Measurements from ENCODE around the gene PGK1.
"Not testable (repeated sequence)": the region's sequence is repeated elsewhere in the genome, so short reads cannot be mapped to it uniquely, and the experiment has no call there.

The PGK1 gene

DNA sequence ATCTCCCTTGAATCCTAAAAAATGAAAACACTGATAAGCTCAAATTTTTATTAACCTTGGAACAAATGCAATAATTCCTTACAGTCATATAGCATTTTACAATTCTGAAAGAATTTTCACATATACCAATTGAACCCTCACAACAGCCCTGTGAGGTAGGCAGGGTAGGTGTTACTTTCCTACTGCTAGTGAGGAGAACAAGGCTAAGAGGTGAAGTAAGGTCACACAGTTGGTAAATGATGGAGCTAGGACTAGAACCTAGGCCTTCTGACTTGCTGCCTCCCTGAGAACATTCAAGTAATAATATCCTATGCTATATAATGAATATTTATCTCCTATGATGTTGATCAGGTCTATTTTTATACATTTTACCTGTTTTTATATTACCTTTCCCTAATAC lies 25.7 kb downstream of the PGK1 start:
- POLR2A ChIA-PET, result no interaction called here
- TF ChIP-seq, protein P1, sequence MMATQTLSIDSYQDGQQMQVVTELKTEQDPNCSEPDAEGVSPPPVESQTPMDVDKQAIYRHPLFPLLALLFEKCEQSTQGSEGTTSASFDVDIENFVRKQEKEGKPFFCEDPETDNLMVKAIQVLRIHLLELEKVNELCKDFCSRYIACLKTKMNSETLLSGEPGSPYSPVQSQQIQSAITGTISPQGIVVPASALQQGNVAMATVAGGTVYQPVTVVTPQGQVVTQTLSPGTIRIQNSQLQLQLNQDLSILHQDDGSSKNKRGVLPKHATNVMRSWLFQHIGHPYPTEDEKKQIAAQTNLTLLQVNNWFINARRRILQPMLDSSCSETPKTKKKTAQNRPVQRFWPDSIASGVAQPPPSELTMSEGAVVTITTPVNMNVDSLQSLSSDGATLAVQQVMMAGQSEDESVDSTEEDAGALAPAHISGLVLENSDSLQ (IDR thresholded peaks at IDR 0.05), result no peak
- TF ChIP-seq FOXM1 (IDR thresholded peaks at IDR 0.05; ENCODE audit: borderline replicate concordance) (no peak), ELF4 (IDR thresholded peaks at IDR 0.05) (no peak), L3MBTL2 (conservative IDR thresholded peaks at IDR 0.05) (no peak), ARNT (IDR thresholded peaks at IDR 0.05) (no peak), FOXK2 (IDR thresholded peaks at IDR 0.05) (no peak), LEF1 (IDR thresholded peaks at IDR 0.05; ENCODE audit: borderline replicate concordance) (no peak), ZNF384 (IDR thresholded peaks at IDR 0.05) (no peak), CTBP1 (IDR thresholded peaks at IDR 0.05; ENCODE audit: borderline replicate concordance) (no peak), HDGF (IDR thresholded peaks at IDR 0.05; ENCODE audit: borderline replicate concordance) (no peak)
- no peak for DNase-seq (ENCODE audit: extremely low spot score)
- CTCF ChIA-PET, result no interaction called here

DNA sequence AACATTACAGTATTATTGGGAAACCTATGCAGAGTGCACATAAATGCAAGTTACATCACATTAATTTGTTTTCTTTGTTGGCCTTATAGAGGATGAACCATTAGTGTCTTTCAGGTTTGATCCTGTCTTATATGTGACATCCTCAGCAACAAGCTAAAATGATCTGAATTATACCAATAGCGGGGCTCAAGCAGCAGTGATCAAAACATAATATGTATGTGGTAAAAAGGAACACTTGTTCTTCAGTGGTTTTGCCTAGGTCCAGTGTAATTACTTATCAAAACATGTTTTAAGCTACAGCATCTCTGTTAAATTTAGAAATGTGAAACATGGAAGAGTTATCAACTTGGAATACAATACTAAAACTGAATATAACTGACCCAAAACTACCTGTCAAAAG lies 26.3 kb downstream of the PGK1 start:
- CTCF ChIA-PET, result no interaction called here
- POLR2A ChIA-PET, result interaction anchor here (1.3 kb wide), 1 partner anchor 9 kb away, joined by 7 read pairs; the partner anchor contains the start of gene TAF9B
- no peak for DNase-seq (ENCODE audit: extremely low spot score)
- TF ChIP-seq NFRKB (IDR thresholded peaks at IDR 0.05), result no peak
- no peak for TF ChIP-seq ARNT (IDR thresholded peaks at IDR 0.05)
- no peak for TF ChIP-seq HDGF (IDR thresholded peaks at IDR 0.05; ENCODE audit: borderline replicate concordance)
- TF ChIP-seq ZNF384 (IDR thresholded peaks at IDR 0.05), result no peak
- TF ChIP-seq FOXA1 (IDR thresholded peaks at IDR 0.05), result no peak
- TF ChIP-seq, protein P1 (IDR thresholded peaks at IDR 0.05), result no peak
- no peak for TF ChIP-seq BHLHE40 (IDR thresholded peaks at IDR 0.05; ENCODE audit: borderline replicate concordance)

DNA sequence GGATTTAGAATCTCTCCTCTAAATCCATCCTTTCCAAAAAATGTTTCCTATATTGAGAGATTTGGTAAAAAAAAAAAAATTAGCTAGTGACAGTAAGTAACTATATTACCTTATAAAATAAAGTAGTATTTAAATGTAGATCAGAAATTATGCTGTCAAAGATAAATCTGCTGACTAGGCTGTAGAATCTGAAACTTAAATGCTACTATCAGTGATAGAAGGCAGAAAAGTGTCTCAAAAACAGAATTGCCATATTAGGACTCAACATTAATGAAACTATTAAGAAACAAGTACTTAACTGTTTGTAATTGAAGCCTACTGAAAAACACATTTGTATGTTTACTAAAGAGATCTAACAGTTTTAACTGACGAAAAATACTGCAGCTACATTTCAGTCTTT lies 27.1 kb downstream of the PGK1 start:
- no peak for DNase-seq (ENCODE audit: extremely low spot score)
- TF ChIP-seq FOXM1 (IDR thresholded peaks at IDR 0.05; ENCODE audit: borderline replicate concordance), result no peak
- no peak for TF ChIP-seq ZNF384 (IDR thresholded peaks at IDR 0.05)
- TF ChIP-seq, protein P1 (IDR thresholded peaks at IDR 0.05), result no peak
- no peak for TF ChIP-seq SP1 (IDR thresholded peaks at IDR 0.05)
- no peak for TF ChIP-seq HDGF (IDR thresholded peaks at IDR 0.05; ENCODE audit: borderline replicate concordance)
- TF ChIP-seq CTBP1 (IDR thresholded peaks at IDR 0.05; ENCODE audit: borderline replicate concordance), result no peak
- no peak for TF ChIP-seq ELF4 (IDR thresholded peaks at IDR 0.05)
- TF ChIP-seq FOXK2 (IDR thresholded peaks at IDR 0.05), result no peak
- TF ChIP-seq TARDBP (IDR thresholded peaks at IDR 0.05), result no peak
- ChIA-PET CTCF (no interaction called here), POLR2A (interaction anchor here (1.3 kb wide), 1 partner anchor 8 kb away, joined by 7 read pairs; the partner anchor contains the start of gene TAF9B)

DNA sequence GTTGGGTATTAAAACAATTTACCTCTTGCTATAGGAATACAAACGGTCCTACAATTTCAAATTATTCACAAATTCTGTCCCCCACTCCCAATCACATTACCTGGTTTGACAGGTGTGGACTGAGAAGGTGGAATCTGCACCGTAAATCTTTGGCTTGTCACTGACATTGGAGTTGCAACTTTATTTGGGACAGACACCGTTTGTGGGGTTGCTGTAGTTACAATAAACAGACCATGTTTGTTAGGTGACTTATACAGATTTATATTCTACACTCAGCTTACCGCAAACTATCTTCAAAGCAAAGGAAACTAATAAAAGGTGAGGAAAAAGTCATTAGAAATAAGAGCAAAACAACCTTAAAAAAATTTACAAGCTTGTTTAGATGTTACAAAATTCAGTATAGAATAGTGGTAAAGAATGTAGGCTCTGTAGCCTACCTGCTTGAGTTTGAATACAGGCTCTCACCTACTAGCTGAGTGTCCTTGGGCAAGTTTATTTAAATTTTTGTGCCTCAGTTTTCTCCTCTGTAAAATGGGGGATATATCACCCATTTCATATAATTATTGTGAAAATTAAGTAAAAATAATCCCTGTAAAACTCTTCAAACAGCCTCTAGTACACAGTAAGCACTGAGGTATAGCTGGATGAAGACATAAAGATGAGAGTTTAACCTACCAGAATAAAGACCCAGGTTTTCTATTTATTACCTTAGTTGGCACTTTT lies 29.4 kb downstream of the PGK1 start:
- POLR2A ChIA-PET, result no interaction called here
- TF ChIP-seq, protein P1 (IDR thresholded peaks at IDR 0.05), result 0 out of 2 replicates have a peak, but pooled peaks have one; percentile 33
- no peak for TF ChIP-seq CTBP1 (IDR thresholded peaks at IDR 0.05; ENCODE audit: borderline replicate concordance)
- CTCF ChIA-PET, result no interaction called here
- no peak for DNase-seq (ENCODE audit: extremely low spot score)

DNA sequence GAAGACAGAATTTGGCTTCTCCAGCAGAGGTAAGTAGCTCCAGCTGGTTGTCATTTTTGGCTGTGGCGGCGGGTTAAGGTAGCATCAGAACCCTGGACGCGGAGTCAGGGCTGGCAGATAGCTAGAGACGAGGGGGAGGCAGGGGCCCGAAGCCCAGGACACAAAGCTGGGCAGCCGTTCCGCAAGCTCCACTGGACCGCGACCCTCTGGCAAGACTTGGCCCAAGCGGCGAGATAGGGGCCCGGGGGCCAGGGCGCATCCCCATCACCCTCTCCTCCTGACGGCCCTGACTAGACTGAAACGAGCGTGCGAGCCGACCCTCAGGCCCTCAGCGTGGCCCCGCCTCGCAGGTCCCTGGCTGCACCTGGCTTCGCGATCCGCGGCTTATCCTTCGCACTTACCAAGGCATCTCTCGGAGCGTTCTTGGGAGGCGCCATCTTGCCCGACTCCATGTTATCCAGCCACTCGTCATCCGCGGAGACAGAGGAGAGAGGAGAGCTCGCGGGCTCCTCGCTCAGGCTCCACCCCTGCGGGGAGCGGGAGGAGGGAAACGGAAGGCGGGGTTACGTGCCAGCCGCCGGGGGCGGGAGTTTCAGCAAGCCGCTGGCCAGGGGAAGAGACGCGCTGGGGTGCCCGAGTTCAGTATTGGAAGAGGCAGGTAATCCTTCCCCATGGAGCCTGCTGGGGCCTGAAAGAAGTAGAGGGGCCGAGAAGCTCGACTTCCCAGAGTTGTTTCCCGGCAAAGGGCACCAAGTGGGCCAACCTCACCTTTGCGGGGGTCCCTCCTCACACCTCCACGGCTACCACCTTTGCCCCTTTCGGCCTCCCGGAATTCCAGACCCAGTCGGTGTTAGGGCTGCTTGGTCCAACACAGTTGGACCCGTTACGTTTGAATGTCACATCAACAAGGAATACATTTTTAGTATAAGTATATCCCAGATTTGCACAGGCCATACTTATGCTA lies 35.4 kb downstream of the PGK1 start, which contains the start of gene TAF9B:
Gene TAF9B (minus strand): TSS at position 491 of the 964 bp plus-strand sequence. CDS start 39 bp downstream, at position 452.
- ChIA-PET CTCF (no interaction called here), POLR2A (interaction anchor here (0.6 to 1.5 kb wide), 9 partner anchors 9 to 244 kb away, joined by 3 to 8 read pairs (median 3); partner anchors contain the start of gene MAGT1)
- TF ChIP-seq TARDBP (IDR thresholded peaks at IDR 0.05) (no peak), NFRKB (IDR thresholded peaks at IDR 0.05) (peak; percentile 44; the same call in 1 of the 2 replicates), L3MBTL2 (conservative IDR thresholded peaks at IDR 0.05) (peak; percentile 28; the same call in 1 of the 2 replicates)
- DNase-seq (ENCODE audit: extremely low spot score), result peak; percentile 88

DNA sequence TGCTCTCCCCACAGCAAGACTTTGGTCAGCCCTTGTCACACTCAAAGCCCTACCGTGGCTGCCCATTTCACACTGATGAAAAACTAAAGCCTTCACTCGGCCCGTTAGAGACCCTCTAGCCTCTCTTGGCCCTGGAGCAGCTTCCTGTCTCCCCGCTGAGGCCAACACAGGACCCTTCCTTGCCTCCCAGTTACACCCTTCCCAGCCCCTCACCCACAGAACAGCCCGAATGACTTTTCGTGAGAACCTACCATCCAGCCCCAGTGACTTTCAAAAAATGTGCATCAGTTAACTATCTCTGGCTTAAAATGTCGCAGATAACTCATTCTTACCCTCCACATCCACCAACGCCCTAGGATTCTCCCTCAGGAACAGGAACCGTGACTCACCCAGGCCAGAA lies 36.2 kb downstream of the PGK1 start:
- ChIA-PET CTCF (no interaction called here), POLR2A (interaction anchor here (0.9 to 1.5 kb wide), 2 partner anchors 15 to 35 kb away, joined by 5 to 8 read pairs; no protein-coding TSS in a partner anchor)
- no peak for DNase-seq (ENCODE audit: extremely low spot score)

DNA sequence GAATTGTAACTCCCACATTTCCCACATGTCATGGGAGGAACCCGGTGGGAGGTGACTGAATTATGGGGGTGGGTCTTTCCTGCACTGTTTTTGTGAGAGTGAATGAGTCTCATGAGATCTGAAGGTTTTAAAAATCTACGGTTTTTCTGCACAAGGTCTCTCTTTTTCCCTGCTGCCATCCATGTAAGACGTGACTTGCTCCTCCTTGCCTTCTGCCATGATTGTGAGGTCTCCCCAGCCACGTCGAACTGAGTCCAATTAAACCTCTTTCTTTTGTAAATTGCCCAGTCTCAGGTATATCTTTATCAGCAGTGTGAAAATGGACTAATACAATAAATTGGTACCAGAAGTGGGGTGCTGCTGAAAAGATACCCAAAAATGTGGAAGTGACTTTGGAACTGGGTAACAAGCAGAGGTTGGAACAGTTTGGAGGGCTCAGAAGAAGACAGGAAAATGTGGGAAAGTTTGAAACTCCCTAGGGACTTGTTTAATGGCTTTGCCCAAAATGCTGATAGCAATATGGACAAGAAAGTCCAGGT lies 43.0 kb downstream of the PGK1 start:
- POLR2A ChIA-PET; CTCF ChIA-PET; DNase-seq (ENCODE audit: extremely low spot score): not testable (repeated sequence)

More for the DNA sequence above, 36.2 kb downstream of the PGK1 start:
- TF ChIP-seq FOXM1 (IDR thresholded peaks at IDR 0.05; ENCODE audit: borderline replicate concordance), result no peak

DNA sequence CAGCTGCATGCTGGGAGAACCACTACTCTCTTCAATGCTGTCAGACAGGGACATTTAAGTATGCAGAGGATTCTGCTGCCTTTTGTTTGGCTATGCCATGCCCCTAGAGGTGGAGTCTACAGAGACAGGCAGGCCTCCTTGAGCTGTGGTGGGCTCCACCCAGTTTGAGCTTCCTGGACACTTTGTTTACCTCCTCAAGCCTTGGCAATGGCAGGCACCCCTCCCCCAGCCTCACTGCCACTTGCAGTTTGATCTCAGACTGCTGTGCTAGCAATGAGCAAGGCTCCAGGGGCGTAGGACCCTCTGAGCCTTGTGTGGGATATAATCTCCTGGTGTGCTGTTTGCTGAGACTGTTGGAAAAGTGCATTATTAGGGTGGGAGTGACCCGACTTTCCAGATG lies 53.3 kb downstream of the PGK1 start:
- CTCF ChIA-PET; DNase-seq (ENCODE audit: extremely low spot score); POLR2A ChIA-PET: not testable (repeated sequence)

DNA sequence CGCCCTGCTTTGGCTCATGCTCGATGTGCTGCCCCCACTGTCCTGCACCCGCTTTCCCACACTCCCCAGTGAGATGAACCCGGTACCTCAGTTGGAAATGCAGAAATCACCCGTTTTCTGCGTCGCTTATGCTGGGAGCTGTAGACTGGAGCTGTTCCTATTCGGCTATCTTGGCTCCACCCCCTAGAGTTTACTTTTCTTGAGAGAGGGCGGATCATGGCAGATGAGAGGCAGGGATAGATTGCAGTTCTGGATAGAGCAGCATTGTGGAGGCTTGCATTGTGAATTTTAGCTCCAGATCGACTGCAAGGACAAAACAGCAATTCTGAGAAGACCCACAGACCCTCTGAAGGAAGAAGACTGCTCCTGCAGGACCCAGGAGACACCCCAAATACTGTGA lies 53.8 kb downstream of the PGK1 start:
- POLR2A ChIA-PET; DNase-seq (ENCODE audit: extremely low spot score); CTCF ChIA-PET: not testable (repeated sequence)

DNA sequence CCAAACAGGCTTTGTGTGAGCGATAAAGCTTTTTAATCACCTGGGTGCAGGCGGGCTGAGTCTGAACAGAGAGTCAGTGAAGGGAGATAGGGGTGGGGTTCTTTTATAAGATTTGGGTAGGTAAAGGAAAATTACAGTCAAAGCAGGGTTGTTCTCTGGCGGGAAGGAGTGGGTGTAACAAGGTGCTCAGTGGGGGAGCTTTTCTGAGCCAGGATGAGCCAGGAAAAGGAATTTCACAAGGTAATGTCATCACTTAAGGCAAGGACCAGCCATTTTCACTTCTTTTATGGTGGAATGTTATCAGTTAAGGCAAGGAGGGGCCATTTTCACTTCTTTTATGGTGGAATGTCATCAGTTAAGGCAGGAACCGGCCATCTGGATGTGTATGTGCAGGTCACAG lies 56.7 kb downstream of the PGK1 start:
- CTCF ChIA-PET; POLR2A ChIA-PET; DNase-seq (ENCODE audit: extremely low spot score): not testable (repeated sequence)

Data from HEK293T (cell line).